Astrocyte of the spinal cord (primary cell): ENCODE measurements around the gene CTNNBL1.

ENCODE experiments used
- DNase-seq: peaks from one replicate; pipeline ENCODE4 v3.0.0; 2011; ENCODE audit warnings: low read depth, low spot score
- H3K4me3 ChIP-seq: 2 replicates; pipeline ENCODE4 v1.5.1; 2011; ENCODE audit warnings: low read depth, mild to moderate bottlenecking, low read length, moderate library complexity
- CTCF ChIP-seq: IDR thresholded peaks from 2 replicates; pipeline ENCODE4 v1.5.1; 2012; ENCODE audit warnings: low read depth, mild to moderate bottlenecking, low read length, inconsistent platforms
- in situ Hi-C: cut with HindIII; loops from 2 replicates; pipeline ENCODE4 v1.10.0; 2017; ENCODE audit warnings: low sequenced_read_pairs

The CTNNBL1 gene

DNA sequence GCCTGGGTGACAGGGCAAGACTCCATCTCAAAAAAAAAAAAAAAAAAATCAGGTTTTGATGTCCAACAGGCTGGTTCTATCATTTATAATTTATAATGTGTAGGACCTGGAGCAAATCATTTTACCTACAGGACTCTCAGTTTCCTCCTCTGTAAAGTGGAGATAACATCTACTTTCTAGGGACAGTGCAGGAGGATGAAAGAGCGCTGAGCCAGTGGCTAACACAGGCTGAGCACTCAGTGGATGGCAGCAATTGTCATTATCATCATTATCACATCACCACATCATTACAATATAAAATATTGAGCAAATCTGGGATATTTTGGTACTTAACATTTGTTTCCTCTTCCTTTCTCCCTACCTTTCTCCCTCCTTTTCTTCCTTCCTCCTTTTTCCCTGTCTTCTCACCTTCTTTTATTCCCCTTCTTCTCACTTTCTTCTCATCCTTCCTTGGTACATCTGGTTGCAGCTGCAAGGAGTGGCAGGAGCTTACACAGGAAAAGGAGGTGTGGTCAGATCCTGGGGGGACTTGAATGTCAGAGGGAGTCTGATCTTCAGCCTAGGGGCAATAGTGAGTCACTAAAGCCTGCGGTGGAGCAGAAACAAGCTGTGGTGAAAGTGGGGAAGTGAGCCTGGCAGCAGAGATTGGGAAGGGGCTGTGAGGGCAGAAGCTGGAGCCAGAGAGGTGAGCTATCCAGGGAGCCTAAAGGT lies 24.6 kb upstream of the CTNNBL1 start:
- TF ChIP-seq CTCF = no peak
- no peak overlapping the region for H3K4me3 ChIP-seq
- DNase-seq = no peak
- in situ Hi-C loops = no loop called here

- in situ Hi-C loops = no loop called here
- peak overlapping the region; percentile 2 for H3K4me3 ChIP-seq
- no peak for TF ChIP-seq CTCF
- DNase-seq = no peak
Observed at GRCh38 chr20:37669773-37670236, 24.0 kb upstream of the CTNNBL1 start.

GRCh38 chr20:37670351-37670791 lies 23.5 kb upstream of the CTNNBL1 start:
- in situ Hi-C loops = no loop called here
- peak overlapping the region; percentile 2 for H3K4me3 ChIP-seq
- no peak for DNase-seq

GRCh38 chr20:37672143-37672542 lies 21.7 kb upstream of the CTNNBL1 start:
- H3K4me3 ChIP-seq = no peak overlapping the region
- in situ Hi-C loops = no loop called here
- TF ChIP-seq CTCF = no peak
- no peak for DNase-seq

More at GRCh38 chr20:37670351-37670791, 23.5 kb upstream of the CTNNBL1 start:
- TF ChIP-seq CTCF = no peak

GRCh38 chr20:37673444-37673843 lies 20.4 kb upstream of the CTNNBL1 start:
- in situ Hi-C loops = no loop called here
- TF ChIP-seq CTCF = no peak
- no peak overlapping the region for H3K4me3 ChIP-seq
- DNase-seq = no peak

DNA sequence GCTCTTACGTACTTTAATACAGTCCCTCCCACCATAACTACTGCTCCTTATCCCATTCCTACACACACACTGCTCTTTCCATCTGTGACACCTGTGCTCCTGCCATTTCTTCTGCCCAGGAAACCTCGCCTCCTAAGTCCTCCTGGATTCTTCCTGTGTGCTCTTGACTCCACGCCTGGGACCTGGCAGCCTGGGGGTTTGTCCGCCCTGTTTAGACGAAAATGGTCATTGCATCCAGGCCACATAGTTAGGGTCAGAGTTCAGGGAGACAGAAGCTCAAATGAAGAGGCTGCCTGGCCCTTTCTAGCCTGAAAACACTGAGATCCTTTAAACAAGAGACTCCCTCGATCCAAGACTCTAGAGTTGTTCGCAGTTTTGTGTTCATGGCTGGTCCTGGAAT lies 17.4 kb upstream of the CTNNBL1 start:
- DNase-seq = no peak
- in situ Hi-C loops = no loop called here
- TF ChIP-seq CTCF = no peak
- H3K4me3 ChIP-seq = no peak overlapping the region
